Neural cell (in vitro differentiated cells): ENCODE measurements around the gene BTG2. TPM values are rescaled to one million over a fixed set of nuclear protein-coding genes. Genes with fewer than 3 reads are reported as not detected.

ENCODE experiments used
- H2AFZ ChIP-seq: fragments of 200-600, 300-800 bp; sonication (generic), shearing (Covaris generic); 2 replicates; pipeline ENCODE4 v1.6.0; 2014; ENCODE audit warnings: low read depth, mild to moderate bottlenecking, antibody characterized with exemption, low read length, moderate library complexity
- H3F3A ChIP-seq: fragments of 200-600 bp; shearing (Covaris generic); 2 replicates; pipeline ENCODE4 v1.6.1; 2016; ENCODE audit warnings: mild to moderate bottlenecking, moderate library complexity, mixed read lengths, antibody characterized with exemption, low read length; ENCODE audit not compliant: insufficient read depth, poor library complexity, severe bottlenecking
- H3K27ac ChIP-seq: fragments of 200-600, 300-800 bp; sonication (generic), shearing (Covaris generic); 2 replicates; pipeline ENCODE4 v1.5.1; 2014; ENCODE audit warnings: mild to moderate bottlenecking, low read length, moderate library complexity
- H3K27me3 ChIP-seq: fragments of 300-800, 200-600 bp; sonication (generic), shearing (Covaris generic); 2 replicates; pipeline ENCODE4 v1.6.0; 2014; ENCODE audit warnings: mild to moderate bottlenecking, low read depth, low read length, moderate library complexity; ENCODE audit not compliant: insufficient read depth
- H3K36me3 ChIP-seq: fragments of 300-800, 200-600 bp; sonication (generic), shearing (Covaris generic); 2 replicates; pipeline ENCODE4 v1.5.1; 2014; ENCODE audit warnings: mild to moderate bottlenecking, antibody characterized with exemption, low read length, moderate library complexity; ENCODE audit not compliant: insufficient read depth
- H3K4me2 ChIP-seq: fragments of 300-800, 200-600 bp; sonication (generic), shearing (Covaris generic); 2 replicates; pipeline ENCODE4 v1.6.0; 2014; ENCODE audit warnings: mild to moderate bottlenecking, low read length
- H3K4me3 ChIP-seq: fragments of 300-800, 200-600 bp; sonication (generic), shearing (Covaris generic); 2 replicates; pipeline ENCODE4 v1.5.1; 2014; ENCODE audit warnings: mild to moderate bottlenecking, low read length, moderate library complexity
- H3K79me2 ChIP-seq: fragments of 200-600 bp; shearing (Covaris generic); replicated peaks from 2 replicates; pipeline ENCODE4 v1.6.0; 2014; ENCODE audit warnings: mild to moderate bottlenecking, low read length, moderate library complexity; ENCODE audit not compliant: insufficient read depth
- H3K9ac ChIP-seq: fragments of 300-800, 200-600 bp; sonication (generic), shearing (Covaris generic); 2 replicates; pipeline ENCODE4 v1.6.1; 2016; ENCODE audit warnings: mild to moderate bottlenecking, low read length, mixed read lengths
- H3K9me2 ChIP-seq: fragments of 200-600 bp; shearing (Covaris generic); 2 replicates; pipeline ENCODE4 v1.6.1; 2016; ENCODE audit warnings: mild to moderate bottlenecking, low read length, mixed read lengths; ENCODE audit not compliant: insufficient read depth
- H3K9me3 ChIP-seq: fragments of 200-600, 300-800 bp; sonication (generic), shearing (Covaris generic); 2 replicates; pipeline ENCODE4 v1.6.1; 2016; ENCODE audit warnings: mild to moderate bottlenecking, mixed run types, low read length, moderate library complexity, mixed read lengths
- H4K20me1 ChIP-seq: fragments of 200-600 bp; shearing (Covaris generic); 2 replicates; pipeline ENCODE4 v1.6.1; 2016; ENCODE audit warnings: mild to moderate bottlenecking, mixed run types; ENCODE audit not compliant: insufficient read depth
- CTCF ChIP-seq: fragments of 450-650 bp; IDR thresholded peaks from 2 replicates; pipeline ENCODE4 v1.5.1; 2014; ENCODE audit warnings: antibody characterized with exemption, mild to moderate bottlenecking, moderate library complexity; ENCODE audit not compliant: poor library complexity, severe bottlenecking
- EP300 ChIP-seq: fragments of 450-650 bp; conservative IDR thresholded peaks from 2 replicates; pipeline ENCODE4 v1.6.1; 2014; ENCODE audit warnings: antibody characterized with exemption, mild to moderate bottlenecking, moderate library complexity; ENCODE audit not compliant: poor library complexity, severe bottlenecking
- EZH2 ChIP-seq: fragments of 200-600, 300-800 bp; shearing (Covaris generic), sonication (generic); IDR thresholded peaks from 2 replicates; pipeline ENCODE4 v1.6.1; 2014; ENCODE audit warnings: antibody characterized with exemption, low read length, borderline replicate concordance, mild to moderate bottlenecking; ENCODE audit not compliant: insufficient read depth, poor library complexity, severe bottlenecking
- RAD21 ChIP-seq: fragments of 450-650 bp; conservative IDR thresholded peaks from 2 replicates; pipeline ENCODE4 v1.6.1; 2014; ENCODE audit warnings: antibody characterized with exemption, mild to moderate bottlenecking, moderate library complexity
- REST ChIP-seq: IDR thresholded peaks from 2 replicates; pipeline ENCODE4 v1.6.1; 2012; ENCODE audit warnings: borderline replicate concordance
- SMC3 ChIP-seq: fragments of 450-650 bp; conservative IDR thresholded peaks from 2 replicates; pipeline ENCODE4 v1.6.1; 2014; ENCODE audit warnings: antibody characterized with exemption, mild to moderate bottlenecking, moderate library complexity; ENCODE audit not compliant: poor library complexity
- TAF1 ChIP-seq: IDR thresholded peaks from 2 replicates; pipeline ENCODE4 v1.6.1; 2012; ENCODE audit warnings: low read depth
- polyA plus RNA-seq: library from polyadenylated mRNA; depleted of rRNA; stranded (reverse); fragments of >200 nt; gene quantifications from 2 replicates; pipeline ENCODE4 v1.2.3, GENCODE V29; 2014

The BTG2 gene
- polyA plus RNA-seq, 1 donor from 2014 or later, result 4.1 TPM

GRCh38 chr1:203353486-203353885 is 48.2 kb downstream of the BTG2 start:
- Histone ChIP-seq H3K4me3 (no peak overlapping the region), H3K27ac (no peak overlapping the region), H3K27me3 (no peaks in the 10 kb centered on the region), H2AFZ (no peak overlapping the region), H3K4me2 (no peak overlapping the region), H3K9me3 (no peaks in the 10 kb centered on the region), H3K9me2 (no peaks in the 10 kb centered on the region), H3F3A (no peaks in the 10 kb centered on the region), H4K20me1 (no peaks in the 10 kb centered on the region), H3K79me2 (no peaks in the 10 kb centered on the region), H3K9ac (no peak overlapping the region), H3K36me3 (no peaks in the 10 kb centered on the region)
- TF ChIP-seq REST (no peak), SMC3 (no peak), CTCF (no peak), RAD21 (no peak), EZH2 (no peak)

GRCh38 chr1:203354246-203354645 is 48.9 kb downstream of the BTG2 start:
- Histone ChIP-seq H3K9me3 (no peaks in the 10 kb centered on the region), H4K20me1 (no peaks in the 10 kb centered on the region), H3K4me2 (no peak overlapping the region), H3K27ac (no peak overlapping the region), H3K9me2 (no peaks in the 10 kb centered on the region), H3K79me2 (no peaks in the 10 kb centered on the region), H3K27me3 (no peaks in the 10 kb centered on the region), H3F3A (no peaks in the 10 kb centered on the region), H2AFZ (no peak overlapping the region), H3K36me3 (no peaks in the 10 kb centered on the region), H3K4me3 (no peak overlapping the region), H3K9ac (no peak overlapping the region)
- TF ChIP-seq RAD21 (no peak), REST (no peak), TAF1 (no peak), EZH2 (no peak), EP300 (no peak)
